Stimulated activated CD4-positive, alpha-beta T cell treated with anti-CD3 and anti-CD28 coated beads, Interleukin-4, amount 100 ng/mL, for 48 hours (primary cell): ENCODE results near the gene DYNC1H1.
"Not testable (repeated sequence)": the region's sequence is repeated elsewhere in the genome, so short reads cannot be mapped to it uniquely, and the experiment has no call there.

Experiments
- DNase-seq, 2 donors: peaks; one replicate each; pipeline ENCODE4 v3.0.0-alpha.2; 2020; ENCODE audit warnings: low read depth in 2 of 2

Gene DYNC1H1

DNA sequence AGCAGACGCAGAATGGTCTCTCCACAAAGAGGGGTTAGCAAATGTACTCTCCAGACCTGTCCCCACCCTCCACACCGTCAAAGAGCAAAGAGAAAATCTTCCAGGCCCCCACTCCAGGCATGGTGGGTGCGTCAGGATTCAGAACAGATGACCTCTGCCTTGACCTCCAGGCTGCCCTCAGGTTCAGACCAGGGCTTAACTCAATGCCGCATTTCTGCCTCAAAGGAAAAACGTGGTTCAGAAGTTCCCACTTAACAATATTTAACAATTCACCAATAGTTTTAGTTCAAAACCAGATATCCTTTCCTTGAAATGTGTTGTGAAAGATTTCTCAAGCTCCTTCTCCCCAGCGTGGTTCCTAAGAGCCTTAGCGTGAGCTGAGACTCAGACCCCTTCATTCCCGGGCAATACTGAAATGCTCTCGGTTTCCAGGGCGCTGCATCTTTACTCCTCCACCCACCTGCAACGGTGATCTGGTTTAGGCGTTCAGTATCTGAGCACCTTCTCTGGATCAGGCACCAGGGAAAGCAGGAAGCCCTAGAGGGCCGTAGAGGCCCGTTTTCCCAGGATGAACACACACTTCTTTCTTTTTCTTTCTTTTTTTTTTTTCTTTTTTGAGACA is 99.5 kb downstream of the DYNC1H1 start:
- DNase-seq: no peak

DNA sequence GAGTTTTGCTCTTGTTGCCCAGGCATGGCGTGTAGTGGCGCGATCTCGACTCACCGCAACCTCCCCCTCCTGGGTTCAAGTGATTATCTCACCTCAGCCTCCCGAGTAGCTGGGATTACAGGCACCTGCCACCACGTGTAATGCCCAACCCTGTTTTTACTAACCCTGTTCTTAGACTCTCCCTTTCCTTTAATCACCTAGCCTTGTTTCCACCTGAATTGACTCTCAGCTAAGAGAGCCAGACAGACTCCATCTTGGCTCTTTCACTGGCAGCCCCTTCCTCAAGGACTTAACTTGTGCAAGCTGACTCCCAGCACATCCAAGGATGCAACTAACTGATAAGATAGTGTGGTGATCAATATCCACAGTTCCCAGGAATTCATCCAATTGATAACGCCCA is 100.2 kb downstream of the DYNC1H1 start:
- not testable (repeated sequence) for DNase-seq

DNA sequence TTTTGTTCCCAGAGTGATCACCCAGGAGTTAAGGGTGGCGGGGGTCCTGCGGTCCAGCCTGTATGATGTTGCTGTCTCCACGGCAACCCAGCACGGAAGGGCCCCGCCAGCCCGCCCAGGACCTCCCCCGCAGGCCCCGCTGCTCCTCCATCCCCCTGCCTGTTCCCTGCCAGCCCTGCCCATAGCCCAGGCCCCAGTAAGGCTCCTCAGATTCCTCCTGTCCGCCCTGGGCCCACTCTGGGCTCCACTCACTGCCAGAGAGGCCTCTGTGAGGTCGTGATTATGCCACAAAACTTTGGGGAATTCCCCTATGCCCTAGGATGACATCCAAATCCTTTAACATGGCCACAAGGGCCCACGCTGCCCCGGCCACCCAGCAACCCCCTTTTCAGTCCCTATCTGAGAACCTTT is 101.7 kb downstream of the DYNC1H1 start:
- DNase-seq: no peak

DNA sequence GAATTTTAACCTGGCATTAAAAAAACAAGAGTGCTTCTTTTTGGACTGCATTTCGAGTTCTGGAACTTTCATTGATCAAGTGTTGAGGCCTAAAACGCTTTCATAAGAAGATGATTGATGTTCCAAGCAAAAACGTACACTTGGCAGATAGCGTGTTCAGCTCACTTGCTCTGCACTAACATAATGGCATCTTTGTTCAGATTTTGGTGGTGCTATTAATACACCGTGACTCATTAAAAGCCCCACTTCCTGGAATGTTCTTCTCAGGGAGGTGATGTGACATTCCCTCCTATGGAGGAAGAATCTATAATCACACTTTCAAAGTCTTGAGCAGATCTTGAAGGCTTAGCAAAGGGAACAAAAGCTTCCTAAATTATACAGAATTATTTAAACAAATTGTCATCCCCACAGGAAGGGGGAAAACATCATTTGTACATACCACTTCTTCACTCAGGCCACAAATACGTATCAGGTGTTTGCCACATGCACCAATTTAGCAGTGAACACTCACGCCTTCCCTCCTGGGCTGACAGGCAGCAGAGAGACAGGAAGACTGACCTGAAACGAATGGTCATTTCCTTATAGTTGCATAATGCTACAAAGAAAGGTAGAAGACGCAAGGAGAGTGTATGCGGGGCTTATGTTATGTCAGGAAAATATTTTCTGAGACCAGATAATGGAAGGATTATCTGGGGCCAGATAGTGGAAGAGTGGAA is 107.1 kb downstream of the DYNC1H1 start:
- DNase-seq: no peak

DNA sequence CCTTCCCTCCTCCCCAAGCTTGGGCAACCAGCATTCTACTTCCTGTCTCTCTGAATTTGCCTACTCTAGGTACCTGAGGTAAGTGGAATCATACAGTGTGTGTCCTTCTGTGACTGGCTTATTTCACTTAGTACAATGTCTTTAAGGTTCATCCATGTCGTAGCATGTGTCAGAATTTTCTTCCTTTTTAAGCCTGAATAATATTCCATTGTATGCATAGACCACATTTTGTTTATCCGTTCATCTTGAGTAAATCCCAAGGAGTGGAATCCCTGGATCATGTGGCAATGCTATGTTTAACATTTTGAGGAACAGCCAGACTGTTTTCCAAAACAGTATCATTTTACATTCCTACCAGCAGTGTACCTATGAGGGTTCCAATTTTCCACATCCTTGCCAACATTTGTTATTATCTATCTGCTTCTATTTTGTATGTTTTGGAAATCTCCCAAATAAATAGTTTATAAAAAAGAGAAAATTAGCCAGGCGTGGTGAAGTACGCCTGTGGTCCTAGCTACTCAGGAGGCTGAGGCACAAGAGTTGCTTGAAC is 110.1 kb downstream of the DYNC1H1 start:
- no peak for DNase-seq

DNA sequence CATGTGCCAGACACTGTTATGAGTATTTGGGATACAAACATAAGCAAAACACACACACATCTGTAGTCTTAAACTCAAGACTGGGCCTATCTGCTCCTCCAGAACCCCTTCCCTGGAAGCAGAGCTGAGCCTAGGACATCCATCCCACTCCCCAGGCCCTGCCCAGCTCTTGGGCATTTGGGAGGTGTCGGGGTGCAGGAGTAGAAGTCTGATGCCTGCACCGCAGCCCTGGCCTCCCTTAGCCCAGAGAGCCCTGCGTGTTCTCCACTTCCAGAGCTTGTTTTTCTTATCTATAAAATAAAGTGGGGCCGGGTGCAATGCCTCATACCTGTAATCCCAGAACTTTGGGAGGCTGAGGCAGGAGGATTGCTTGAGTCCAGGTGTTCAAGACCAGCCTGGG is 110.8 kb downstream of the DYNC1H1 start:
- no peak for DNase-seq

DNA sequence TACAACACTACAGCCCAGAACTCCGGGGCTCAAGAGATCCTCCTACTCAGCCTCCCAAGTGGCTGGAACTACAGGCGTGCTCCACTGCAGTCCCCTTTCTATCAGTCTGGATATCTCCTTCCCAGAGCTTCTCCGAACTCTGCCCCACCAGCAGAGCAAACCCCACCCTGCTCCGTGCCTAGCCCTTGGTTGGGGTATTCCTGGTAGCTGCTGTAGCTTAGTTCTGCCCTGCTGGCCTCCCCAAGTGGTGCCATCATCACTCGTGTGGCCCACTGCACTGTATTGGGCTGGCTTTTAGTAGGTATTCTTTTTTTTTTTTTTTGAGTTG is 113.0 kb downstream of the DYNC1H1 start:
- DNase-seq: no peak

DNA sequence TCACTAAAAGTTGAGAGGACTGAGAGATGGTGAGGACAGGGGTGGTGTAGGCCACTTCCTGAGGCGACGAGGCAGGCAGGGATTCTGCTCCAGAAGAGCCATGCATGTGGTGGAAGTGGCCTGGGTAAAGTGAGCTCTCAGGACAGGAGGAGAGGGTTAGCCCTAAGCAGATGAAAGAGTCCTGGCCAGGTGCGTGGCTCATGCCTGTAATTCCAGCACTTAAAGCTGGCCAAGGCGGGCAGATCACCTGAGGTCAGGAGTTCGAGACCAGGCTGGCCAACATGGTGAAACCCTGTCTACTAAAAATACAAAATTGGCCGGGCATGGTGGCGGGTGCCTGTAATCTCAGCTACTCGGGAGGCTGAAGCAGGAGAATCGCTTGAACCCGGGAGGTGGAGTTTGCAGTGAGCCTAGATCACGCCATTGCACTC is 114.0 kb downstream of the DYNC1H1 start:
- DNase-seq: not testable (repeated sequence)

DNA sequence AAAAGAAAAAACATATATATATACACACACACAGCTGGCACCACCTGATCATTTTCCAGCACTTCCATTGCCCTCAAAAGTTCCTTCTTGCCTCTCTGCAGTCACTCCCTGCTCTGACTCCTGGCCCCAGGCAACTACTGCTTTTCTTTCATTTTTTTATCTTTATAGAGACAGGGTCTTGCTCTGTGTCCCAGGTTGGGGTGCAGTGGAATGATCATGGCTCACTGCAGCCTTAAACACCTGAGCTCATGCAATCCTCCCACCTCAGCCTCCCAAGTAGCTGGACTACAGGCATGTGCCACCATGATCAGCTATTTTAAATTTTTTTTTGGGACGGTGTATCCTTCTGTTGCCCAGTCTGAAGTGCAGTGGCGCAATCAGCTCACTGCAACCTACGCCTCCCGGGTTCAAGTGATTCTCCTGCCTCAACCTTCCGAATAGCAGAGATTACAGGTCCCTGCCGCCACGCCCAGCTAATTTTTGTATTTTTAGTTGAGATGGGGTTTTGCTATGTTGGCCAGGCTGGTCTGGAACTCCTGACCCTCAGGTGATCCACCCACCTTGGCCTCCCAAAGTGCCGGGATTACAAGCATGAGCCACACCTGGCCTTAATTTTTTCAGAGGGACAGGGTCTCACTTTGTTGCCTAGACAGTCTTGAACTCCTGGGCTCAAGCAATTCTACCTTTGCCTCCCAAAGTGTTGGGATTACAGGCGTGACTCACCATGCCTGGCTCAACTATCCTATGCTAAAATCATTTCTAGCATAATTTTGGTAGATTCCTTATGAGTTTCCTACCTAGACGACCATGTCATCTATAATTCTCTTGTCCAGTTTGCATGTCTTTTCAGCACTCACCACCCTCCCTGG is 114.7 kb downstream of the DYNC1H1 start:
- DNase-seq: no peak

DNA sequence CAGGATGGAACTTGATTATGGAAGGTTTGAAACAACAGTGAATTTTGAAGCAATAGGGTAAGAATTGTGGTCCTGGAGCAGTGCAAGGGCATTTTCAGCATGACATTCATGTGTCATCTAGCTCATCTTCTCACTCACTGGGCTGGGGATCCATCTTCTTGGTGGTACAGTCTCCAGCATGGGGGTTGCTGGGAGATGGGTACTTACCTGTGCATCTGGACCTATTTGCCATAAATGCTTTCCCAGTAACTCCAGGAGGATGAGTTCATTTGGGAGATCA is 115.3 kb downstream of the DYNC1H1 start:
- no peak for DNase-seq

DNA sequence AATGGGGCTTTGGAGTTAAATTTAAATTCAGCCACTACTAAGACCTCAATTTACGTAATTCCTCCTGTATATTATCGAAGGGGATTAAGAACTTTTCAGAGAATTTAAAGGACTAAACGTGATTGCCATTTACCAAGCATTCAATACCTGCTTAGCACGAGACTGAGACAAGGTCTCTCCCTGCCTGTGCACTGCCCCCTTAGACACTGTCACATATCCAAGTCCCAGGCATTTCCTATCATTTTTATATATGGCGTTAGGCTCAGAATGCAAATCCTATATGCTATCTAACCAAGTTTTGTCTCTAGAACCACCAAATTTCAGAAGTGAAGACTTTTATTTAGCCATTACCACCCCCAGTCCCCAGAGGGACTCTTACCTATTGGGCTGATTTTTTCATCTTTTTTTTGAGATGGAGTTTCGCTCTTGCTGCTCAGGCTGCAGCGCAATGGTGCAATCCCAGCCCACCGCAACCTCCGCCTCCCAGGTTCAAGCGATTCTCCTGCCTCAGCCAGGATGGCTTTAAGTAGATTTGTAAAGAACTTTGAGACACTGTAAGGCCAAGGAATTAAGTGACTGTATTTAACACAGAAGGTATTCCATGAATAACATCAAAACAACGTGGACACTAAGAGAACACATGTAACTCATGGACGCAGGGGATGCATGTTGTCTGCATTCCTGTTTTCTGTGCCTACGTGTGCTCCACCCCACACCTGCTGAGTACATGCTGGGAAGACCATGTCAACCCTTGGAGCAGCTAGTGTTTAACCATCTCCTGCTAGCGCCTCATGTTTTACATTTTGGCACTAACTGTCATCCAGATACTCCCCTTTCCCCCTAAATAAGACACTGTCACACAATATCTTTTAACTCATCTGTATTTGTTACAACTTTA is 116.1 kb downstream of the DYNC1H1 start:
- DNase-seq: no peak

DNA sequence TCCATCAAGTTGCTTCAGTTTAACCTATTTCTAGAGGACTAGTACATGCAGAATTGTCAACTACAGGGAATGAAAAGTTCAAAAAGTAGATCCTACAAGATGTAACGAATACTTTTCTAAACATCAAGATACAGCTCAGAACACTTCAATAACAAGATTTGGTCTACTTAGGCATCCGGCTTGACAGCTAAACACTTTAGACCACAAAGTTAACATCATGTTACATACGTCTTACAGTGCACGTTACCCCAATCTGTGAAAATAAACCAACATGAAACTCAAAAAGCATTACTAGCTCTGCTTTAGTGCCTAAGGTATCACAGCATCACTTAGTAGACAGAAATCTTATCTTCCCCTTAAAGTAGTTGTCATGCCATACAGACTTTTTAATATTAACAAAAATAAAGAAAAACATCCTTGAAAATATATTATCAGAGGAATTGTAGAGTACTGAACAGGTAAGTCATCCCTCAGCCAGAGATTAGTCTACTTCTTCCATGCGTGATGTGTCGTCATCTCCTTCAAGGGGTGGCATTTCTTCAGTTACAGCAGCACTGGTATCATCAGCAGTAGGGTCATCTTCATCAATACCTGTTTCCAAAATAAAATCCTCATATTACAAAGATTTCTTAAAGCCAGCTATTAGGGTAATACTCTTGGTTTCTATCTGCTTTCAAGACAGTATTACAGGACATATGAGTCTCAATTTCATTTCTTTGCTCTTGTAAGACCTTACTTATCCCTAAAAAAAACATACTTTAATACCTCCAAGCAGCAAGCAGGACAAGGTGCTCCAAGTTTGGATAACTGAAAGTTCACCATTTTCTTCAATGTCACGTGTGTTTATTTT is 117.1 kb downstream of the DYNC1H1 start:
- no peak for DNase-seq

DNA sequence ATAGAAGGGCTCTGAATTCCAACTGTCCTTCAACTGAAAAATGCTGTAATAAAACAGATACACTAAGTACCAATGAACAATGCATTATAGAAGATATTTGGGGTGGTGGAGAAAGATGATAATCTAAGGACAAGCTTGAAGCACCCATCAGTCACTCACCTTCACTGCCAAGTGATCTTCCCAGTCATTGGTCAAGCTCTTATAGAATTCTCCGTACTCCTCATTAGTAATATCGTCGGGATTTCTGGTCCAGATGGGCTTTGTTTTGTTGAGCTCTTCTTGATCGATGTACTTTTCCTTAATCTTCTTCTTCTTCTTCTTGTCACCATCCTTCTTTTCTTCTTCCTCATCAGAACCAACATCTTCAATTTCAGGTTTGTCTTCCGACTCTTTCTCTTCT is 120.1 kb downstream of the DYNC1H1 start:
- DNase-seq: not testable (repeated sequence)

DNA sequence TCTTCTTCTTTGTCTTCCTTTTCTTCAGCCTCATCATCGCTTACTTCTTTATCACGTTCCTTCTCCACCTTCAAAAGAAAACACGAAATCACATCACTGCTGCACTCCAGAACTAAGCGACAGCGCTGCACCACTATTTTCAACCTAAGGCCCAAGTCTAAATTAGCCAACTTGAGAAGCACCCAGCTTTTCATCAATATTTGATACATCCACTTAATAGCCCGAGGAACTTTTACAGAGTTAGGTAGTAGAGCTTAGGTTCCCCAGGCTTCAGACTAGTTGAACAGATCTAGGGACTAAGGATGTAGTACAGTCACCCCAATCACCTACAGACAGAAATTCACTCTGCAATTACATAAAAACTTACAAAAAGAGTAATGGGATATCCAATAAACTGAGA is 120.6 kb downstream of the DYNC1H1 start:
- no peak for DNase-seq

DNA sequence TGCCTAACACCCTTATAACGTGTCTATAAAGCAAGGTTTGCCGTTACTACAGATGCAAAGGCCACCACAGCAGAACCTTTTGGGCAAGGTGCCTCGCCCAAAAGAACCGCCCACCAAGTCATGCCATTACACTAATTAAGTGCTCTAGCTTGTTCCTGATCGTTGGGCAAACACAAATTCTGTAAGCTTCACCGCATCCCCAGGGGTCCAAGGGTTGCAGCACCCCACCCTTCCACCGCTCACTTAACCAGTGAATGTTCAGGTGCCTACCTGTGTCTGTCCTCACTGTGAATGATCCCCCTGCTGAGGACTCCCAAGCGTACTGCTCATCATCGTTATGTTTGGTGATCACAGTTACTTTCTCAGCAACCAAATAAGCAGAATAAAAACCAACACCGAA is 121.1 kb downstream of the DYNC1H1 start:
- DNase-seq: no peak

DNA sequence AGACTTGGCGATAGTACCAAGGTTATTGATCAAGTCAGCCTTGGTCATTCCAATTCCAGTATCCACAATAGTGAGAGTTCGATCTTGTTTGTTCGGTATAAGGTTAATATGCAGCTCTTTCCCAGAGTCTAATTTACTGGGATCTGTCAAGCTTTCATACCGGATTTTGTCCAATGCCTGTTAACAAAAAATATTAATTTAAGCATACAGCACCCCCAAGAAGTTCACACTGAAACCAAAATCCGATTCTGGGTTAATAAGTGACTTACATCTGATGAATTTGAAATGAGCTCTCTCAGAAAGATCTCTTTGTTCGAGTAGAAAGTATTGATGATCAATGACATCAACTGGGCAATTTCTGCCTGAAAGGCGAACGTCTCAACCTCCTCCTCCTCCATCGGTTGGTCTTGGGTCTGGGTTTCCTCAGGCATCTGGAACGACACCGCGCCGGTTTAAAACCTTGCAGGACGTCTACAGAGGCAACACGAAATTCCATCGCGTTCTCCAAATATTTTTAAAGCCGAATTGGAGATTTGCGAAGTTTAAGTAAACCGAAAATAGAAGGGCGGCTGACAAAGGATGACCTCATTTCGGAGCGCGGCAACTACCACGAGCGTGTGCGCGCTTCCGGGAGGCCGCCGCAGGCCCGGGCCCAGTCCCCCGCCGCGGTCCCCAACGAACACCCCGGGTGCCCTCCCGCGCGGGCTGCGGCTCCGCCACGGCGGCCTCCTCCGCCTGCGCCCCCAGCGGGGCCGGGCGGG is 121.8 kb downstream of the DYNC1H1 start:
- DNase-seq: peak; percentile 35 to 50

DNA sequence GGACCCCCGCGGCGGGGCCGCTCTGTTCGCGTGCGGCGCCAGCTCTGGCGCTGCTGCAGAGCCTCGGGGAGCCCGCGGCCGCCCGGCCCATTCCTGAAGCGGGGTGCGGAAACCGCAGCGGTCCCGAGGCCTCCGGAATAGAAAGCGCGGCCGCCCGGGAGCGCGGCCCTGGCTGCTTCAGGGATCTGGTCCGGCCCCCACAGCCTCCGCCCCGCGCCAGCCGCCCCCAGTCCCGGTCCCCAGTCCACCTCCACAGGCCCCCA is 122.3 kb downstream of the DYNC1H1 start:
- DNase-seq: no peak

DNA sequence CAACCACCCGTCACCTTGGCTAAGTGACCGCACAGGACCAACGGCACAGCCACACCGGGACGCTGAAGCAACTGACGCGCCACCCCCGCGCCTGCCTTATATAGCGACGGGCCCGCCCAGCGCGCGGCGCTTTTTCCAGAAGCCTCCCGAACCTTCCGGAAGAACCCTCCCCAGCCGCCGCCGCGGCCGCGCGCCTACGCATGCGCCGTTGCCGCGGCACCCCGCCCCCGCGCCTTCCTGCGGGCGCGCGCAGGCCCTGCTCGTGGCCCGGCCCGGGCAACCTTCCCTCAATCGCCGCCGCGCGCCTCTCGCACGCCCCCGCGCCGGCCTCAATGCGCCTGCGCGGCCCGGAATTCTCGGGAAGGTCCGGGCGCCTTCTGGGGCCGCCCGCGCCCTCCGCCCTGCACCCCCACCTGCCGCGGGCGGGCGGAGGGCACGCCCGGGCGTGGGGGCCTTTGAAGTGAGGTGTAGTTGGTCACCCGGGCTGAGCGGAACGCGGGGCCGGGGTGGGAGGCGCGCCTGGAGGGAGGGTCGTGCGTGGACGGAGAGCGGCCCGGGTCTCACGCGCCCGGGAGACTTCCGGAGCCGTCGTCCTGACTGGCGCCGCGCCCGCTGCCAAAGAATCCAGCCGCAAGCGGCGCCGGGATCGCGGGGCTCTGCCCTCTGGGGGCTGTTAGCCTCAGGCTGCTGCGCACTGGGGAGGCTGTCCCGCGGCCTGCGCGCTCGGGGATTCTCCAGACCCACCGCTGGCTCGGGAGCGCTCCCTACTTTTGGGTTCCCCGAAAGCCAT is 122.8 kb downstream of the DYNC1H1 start, which contains the start of gene HSP90AA1:
TSS of gene HSP90AA1 (minus strand) at position 73 of the 790 bp plus-strand sequence. CDS start 666 bp downstream, outside the sequence.
- DNase-seq: peak; percentile 92 to 94

DNA sequence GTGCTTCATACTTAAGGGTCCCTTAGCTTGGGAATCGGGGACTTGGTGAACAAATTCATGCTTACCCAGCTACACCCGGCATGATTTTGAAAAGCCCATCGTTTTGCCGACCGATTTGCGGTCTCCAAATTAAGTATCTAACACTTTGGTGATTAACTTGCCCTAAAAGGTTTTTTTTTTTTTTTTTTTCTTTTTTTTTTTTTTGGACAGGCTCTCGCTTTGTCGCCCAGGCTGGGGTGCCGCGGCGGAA is 123.3 kb downstream of the DYNC1H1 start:
- DNase-seq: no peak
